HG03066 (cell line): ENCODE measurements around the gene LMAN2.
"Not testable (repeated sequence)": the region's sequence is repeated elsewhere in the genome, so short reads cannot be mapped to it uniquely, and the experiment has no call there.

Experiments
- ATAC-seq: cut with Tn5 transposase; IDR thresholded peaks from one replicate; pipeline ENCODE4 v1.9.1; 2021; ENCODE audit warnings: low read depth; ENCODE audit not compliant: unreplicated experiment

The LMAN2 gene

DNA sequence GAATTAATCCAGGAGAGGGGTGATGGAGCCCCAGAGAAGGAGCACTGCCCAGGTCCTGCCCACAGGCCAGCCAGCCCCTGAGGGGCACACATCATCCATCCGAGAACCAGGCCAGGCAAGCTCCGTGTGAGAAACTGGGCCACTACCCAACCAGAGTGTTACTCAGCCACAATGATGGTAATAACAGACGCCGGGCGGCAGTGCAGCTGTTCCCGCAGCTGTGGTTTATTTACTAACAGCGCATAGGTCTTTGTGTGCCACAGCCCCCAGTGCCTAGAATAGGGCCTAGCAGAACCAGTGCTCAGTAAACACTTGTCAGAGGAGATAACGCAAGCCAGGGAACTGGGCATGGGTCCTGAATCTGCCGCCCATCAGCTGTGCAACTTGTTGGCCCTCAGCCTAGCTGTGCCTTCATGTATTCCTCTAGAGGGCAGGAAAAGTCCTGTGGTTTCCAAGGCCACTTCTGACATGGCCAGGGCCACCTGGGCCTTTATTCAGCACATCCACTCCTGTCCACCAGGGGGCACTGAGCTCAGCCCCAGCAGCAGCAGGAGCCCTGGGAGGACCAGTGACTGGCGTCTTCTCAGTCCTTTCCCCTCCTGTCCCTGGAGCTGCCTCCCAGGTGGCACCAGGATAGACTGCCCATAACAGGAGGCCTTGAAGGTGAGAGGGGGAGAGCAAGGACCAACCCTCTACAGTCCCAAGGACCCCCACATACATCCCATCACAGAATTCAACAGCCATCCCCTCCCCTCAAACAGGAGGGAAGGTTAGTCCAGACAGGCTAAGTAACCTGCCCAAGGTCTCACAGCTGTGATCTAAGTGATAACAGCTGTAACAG, 41.9 kb downstream of the LMAN2 start:
- ATAC-seq: no peak

DNA sequence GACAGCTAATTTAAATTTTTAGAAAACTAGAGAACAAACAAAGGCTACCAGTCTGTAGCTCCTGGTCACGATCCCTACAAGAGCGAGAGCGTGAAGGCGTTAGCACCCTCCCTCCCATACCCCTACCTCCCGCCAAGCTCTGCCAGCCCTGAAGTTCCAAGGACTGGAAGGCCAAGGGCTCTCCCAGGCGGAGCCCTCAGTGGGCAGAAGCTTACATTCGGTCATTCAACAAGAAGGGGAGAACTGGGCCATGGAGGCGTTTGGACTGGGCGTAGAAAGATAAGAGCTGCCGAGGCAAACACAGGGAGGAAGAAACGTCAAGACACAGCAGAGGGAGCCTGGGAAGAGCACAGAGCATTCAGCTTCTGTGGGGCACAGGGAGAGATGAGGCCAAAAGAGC, 42.7 kb downstream of the LMAN2 start:
- no peak for ATAC-seq

DNA sequence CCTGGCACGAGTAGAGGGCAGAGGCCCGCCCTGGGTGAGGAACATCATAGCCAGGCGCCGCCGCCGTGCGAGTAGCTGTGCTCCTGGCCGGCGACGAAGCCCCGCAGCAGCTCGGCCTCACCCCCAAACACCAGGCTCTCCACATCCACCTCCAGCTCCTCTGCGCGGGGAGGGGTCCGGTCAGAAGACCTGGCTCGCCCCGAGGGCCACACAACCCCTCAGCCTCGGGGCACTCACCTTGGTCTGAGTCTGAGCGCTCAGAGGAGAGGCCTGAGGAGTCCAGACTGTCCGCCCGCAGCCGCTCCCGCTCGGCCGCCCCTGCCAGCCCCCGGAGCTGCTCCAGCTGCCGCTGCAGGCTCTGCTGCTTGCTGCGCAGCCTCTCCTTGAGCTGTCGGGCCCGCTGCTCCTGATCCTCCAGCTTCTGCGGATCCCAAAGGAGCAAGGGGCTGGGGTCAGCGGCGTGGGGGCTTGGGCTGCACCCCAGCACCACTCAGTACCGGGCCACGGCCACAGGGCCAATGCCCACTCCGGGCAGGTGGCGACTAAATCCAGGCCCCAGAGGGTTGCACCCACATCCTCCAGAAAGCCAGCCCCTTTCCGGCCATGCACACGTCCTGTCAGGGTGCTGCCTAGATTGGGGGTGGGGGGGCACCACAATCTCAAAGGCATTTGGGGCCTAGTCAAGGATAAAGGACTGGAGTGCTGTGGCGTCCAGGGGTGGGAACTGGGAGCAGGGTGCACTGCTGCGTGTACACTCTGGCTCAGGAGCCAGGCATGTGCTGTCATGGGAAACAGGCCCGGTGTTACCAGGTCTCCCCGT, 43.7 kb downstream of the LMAN2 start:
- ATAC-seq: no peak

DNA sequence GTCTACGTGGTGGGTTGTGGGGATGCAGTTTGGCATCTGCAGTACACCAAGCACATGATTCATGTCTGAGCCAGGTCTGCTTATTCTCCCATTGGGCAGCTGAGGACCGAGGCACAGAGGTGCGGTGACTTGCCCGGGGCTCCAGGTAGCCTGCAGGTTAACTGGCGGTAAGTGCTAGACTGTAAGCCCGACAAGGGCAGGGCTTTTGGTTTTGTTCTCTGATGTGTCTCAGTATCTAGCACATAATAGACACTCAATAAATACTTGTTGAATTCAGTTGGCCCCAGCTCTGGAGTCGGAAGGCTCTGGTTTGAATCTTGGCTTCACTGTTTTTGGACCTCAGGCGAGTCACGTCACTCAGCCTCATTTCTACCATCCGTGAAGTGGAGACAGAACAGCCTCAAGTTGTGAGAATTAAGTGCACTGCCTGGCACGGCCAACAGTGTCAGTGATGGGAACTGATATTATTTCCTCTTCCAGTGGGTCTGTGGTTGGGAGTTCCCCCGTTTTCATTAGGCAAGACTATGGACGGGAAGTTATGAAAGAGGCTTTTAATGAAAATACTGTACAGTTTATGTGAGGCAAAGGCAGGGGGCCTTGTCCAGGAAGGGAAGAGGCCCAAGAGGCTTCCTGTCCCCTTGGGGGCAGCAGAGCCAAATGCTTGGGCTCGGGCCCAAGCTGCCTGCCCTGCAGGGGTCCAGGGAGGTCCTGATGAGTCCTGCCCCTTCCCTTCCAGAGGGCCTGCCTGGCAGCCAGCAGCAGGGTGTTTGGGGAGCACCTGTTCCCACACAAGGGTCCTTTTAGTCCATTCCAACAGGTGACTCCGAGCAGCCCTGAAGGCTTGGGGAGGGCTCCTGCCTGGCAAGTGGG, 44.6 kb downstream of the LMAN2 start:
- ATAC-seq: no peak

DNA sequence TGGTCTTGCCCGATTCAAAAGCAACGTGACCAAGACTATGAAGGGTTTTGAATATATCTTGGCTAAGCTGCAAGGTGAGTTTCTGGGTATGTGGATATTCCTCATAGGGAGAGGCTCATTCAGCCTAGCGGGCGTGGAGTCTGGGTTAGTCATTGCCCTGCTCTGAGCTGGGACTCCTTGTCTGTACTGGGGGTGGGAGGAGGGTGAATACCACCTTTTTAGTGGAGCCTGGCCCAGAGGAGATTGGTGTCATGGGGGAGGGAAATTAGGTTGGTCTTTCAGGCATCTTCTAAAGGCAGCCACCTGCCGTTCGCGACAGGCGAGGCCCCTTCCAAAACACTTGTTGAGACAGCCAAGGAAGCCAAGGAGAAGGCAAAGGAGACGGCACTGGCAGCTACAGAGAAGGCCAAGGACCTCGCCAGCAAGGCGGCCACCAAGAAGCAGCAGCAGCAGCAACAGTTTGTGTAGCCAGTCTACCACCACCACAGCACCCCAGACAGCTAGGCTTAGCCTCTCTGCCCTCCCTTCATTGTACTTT, 45.3 kb downstream of the LMAN2 start:
- not testable (repeated sequence) for ATAC-seq

DNA sequence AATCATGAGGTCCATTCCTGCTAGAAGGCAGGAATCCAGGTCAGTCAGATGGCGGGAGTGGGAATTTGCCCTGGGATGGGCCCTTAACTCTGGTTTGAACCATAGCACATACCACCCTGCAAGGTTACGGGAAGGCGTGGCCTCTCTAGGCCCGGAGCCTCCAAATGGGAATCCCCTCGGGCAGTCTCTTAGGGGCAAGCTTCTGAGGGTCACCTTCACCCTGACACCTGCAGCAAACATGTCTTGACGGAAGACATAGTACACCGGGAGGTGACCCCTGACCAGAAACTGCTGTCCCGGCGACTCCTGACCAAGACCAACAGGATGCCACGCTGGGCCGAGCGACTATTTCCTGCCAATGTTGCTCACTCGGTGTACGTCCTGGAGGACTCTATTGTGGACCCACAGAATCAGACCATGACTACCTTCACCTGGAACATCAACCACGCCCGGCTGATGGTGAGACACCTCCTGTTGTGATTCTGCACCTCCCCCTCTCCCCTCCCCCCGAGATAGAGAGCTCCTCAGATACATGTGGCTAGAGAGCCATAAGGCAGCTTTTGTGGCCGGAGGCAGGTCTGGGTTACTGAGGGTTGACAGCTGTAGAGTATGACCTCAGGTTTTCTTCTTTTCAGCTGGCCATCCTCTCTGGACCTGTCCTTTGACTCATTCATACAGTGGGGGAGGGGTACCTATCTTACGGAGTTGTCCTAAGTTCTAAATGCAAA, 46.9 kb downstream of the LMAN2 start:
- ATAC-seq: no peak

DNA sequence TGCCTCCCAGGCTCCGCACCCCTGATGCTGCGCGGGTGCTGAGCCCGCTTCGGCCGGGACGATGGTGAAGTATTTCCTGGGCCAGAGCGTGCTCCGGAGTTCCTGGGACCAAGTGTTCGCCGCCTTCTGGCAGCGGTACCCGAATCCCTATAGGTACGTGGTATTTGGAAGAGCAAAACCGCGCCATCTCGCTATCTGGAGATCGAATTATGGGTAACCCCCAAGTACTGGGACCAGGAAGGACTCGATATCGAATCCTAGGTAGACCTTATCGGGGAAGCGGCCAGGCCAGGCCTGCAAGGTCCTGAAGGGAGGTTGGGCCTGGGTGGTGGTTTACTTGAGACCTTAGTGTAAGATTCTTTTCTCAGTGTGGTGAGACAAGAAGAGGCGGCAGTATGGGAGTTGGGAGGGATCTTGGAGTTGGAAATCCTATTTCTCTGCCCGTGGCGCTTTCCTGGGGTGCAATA, 47.5 kb downstream of the LMAN2 start:
- peak; percentile 1 for ATAC-seq

DNA sequence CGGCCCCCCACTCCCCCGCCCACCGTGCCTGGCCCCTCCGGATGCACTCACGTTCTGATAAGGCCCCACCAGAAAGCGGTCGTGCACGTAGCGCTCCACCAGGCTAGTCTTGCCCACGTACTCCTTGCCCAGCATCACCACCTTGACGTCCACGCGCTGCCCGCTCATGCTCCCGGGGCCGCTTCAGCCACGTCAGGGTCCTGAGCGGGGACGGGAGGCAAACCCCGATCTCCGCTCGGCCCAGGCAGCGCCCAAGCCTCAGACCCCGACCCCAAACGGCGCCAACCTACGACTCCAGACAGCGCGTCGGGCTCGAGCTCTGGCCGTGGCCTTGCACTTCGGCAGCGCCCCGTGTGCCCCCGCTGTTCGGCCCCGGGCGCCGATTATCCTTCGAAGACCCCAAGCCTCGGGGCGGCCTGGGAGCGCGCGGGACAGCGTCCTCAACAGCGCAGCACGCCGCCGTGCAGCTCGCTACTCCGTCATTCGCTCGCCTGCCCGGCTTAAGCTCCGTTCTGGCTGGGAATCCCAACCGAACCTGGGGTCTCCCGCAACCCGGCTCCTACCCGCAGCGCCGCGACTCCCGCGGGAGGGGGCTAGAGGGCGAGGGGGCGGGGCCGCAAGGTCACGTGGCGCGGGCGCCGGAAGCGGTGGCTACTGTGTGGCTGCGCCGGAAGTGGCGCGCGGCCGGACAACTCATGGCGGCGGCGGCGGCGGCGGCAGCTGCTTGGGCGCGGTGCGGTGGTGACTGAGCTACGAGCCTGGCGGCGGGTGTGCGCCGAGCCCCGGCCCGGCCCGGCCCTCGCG, 48.1 kb downstream of the LMAN2 start, which contains the start of the genes PRELID1 and RAB24:
PRELID1 (plus strand) TSS at position 679 of the 804 bp plus-strand sequence. CDS start 187 bp downstream, outside the sequence.
RAB24 (minus strand) TSS at position 599 of the 804 bp plus-strand sequence; CDS start at position 168, 431 bp downstream.
- peak; percentile 60 for ATAC-seq

DNA sequence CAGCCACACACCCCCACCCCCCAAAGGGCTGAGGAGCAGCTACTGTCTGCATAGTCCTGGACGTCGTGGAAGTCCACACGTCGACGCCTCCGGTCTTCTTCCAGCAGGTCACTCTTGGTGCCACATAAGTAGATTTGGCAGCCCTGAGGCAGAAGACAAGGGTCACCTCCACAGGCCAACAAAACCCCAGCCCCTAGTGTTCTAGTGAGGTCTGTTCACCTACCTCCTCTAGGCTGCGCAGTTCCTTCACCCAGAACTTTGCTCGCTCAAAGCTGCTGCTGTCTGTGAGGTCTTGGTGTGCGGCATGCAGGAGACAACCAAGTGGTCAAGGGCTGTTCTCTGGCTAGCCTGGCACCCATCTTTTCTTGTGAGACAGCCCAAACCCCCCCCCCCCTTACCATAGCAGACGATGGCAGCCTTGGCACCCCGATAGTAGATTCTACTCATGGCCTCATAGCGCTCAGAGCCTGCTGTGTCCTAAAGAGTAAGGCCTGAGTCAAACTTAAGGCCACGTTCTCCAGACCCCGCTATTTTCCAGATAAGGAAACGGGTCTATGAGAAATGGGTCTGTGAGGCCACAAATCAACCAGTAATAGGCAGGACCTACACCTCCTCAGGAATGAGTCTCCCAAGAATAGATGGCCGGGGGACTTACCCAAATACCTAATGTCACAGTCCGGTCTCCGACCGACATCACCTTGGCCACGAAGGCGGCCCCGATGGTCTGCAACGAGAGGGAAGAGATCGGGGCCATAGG, 48.9 kb downstream of the LMAN2 start:
- no peak for ATAC-seq

DNA sequence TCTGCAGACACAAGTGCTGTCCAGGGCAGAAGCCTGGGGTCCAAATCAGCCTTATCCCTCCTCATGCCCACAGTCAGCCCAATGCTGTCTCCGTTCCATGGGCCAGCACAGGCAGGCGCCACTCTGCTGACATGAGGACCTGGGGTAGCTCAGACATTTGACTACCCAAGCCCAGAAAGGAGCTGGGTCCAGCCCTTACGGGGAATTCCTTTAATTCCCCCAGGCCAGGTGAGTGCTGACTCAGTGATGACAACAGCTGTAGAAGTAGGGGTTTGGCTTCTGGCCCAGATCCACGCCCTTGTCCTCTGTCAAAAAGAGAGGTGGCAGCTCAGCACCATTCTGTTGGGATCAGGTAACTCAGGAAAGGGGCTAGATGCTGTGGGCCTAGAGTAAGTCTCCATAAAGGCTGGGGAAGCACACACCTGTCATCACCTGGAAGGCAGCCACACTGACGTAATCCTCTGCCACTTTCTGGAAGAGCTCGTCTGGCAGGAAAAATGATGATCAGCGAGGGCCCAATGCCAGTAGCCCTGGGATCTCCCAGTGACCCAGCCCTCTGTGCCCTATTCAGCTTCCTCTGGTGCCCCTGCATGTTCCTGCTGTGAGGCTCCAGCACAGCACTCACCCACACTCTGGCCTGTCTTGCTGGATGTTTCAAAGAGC, 49.8 kb downstream of the LMAN2 start:
- ATAC-seq: no peak

DNA sequence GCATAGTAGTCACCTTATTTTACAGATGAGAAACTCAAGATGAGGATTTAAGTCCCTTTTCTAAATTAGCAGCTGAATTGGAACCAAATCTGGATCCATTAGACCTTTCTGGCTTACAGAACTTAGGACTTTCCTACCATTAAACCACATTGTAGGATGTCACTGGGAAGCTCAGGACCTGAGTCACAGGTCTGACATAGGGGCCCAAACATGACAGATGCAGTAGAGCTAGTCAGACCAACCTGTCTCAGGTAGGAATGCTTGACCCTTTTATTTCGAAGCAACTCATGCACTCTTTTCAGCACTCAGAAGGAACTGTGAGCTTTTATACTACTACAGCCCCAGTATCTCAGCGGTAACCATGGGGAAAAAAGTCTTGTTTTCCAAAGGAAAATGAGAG, 50.5 kb downstream of the LMAN2 start:
- ATAC-seq: no peak

DNA sequence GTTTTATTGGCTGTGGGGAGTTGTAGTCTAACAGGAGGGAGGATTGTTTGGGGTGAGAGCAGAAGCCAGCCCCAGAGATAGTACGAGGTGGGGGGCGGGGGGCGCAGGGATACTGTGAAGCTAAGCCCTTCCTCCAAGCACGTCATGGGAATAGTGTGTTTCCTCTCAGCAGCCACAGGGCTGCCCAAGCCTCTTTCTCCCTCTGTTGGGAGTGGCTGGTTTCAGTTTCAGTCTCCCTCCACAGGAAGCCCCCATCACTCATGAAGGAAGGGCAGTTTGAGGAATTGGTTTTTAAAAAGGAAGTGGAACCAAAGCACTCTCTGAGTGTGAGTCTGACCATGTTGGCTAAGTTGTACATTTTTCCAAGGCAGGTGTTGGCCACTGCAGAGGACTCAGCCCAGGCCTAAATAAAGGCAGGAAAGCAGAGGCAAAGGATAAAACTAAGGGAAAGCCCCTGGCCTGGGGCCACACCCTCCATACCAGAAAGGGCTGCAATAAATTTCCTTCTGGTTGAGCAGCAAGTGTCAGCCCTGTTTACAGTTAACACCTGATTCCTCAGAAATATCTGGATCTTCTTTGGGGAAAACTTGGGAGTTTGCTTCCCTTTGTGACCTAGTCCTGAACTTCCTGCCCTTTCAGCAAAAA, 51.1 kb downstream of the LMAN2 start:
- ATAC-seq: peak; percentile 37

DNA sequence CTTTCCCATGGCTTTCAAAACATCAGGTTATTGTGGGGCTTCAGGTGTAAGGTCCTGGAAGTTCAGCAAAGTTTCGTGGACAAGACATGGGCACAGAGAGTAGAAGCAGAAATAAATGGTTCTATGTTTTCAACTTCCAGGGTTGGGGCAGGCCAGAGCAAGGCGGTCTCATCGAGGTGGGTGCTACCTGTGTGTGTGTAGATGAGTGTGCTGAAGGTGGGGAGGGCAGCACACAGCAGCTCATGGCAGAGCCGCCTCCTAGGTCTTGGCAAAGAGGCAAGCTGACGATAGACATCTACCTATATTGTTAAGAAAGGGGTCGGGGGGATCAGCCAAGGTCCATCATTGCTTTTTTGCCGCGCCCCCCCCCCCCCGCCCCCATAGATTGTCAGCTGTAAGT, 51.8 kb downstream of the LMAN2 start:
- no peak for ATAC-seq

DNA sequence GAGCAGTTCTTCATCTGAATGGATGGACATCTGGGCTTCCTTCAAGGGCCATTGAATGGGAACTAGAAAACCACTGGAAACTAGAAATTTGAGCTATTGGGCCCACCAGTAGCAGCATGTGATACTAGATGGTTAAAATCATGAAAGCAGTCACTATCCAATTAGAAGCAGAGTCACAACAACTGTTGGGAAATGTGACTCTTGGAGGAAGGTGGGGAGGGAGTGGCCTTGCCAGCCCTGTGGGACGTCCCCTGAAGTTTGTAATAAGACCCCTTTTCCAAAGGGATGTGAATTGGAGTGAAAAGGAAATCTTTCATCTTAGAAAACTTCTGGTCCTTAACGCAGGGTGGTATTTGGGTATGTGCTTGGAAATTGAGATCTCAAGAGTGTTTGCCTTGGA, 53.5 kb downstream of the LMAN2 start:
- no peak for ATAC-seq

DNA sequence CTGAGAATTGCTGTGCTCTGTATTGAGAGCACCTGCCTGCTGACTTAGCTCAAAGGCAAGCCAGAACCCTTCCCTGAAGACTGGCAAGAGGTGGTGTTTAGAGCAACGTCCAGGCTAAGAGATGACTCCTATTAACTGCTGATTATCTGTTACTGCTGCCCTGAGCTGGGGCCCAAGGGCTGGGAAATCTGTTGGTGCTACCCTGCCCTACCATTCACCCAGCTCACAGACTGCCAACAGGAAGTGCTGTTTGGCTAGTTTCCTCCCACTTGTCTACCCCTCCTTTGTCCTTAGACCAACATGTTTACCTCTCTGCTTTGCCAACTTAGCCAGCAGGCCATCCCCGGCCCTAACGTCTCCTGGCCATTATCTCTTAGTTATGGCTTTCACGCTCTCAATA, 54.9 kb downstream of the LMAN2 start:
- no peak for ATAC-seq

DNA sequence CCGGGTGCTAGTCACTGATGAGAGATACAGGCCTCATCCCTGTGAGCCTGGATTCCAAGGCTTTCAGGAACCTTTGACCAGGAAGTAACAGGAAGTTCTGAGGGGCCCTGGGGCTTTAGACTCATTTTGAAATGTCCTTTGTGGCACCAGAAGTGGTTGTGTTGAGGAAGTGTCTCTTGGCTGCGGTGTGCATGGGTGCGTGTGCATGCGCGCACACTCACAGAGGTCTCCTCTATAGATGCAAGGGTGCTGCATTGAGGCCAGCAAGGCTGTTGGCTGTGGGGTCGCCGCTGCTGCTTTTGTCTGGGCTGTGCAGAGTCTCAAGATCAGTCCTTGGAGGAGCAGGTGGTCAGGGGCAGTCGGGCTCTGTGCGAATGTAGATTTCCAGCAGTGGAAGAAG, 55.5 kb downstream of the LMAN2 start:
- ATAC-seq: no peak

DNA sequence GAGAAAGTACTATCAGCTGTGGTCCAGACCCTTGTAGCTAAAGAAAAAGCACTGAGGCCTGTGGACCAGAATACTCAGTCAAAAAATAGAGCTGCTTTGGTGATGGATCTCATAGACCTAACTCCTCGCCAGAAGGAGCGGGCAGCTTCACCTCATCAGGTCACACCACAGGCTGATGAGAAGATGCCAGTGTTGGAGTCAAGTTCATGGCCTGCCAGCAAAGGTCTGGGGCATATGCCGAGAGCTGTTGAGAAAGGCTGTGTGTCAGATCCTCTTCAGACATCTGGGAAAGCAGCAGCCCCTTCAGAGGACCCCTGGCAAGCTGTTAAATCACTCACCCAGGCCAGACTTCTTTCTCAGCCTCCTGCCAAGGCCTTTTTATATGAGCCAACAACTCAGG, 56.8 kb downstream of the LMAN2 start:
- no peak for ATAC-seq
